Natural killer cell (primary cell): Measurements from ENCODE around the gene PCDH9. TPM values are rescaled to one million over a fixed set of nuclear protein-coding genes. Genes with fewer than 3 reads are reported as not detected.

Experiments used
- ATAC-seq, 3 donors: fragments of 150-1000 bp in 2 of 3; fragments of 200-7000 bp in 1 of 3; cut with Tn5 transposase; 1 replicate in 1 of 3; 2 replicates in 2 of 3; pipeline ENCODE4 v1.10.0; 2021; ENCODE audit warnings: mild to moderate bottlenecking in 2 of 3, moderate library complexity in 2 of 3
- DNase-seq, 2 donors: peaks; one replicate each; pipeline versions ENCODE4 v3.0.0 to v3.0.0-alpha.2; 2013 to 2021; ENCODE audit warnings: mixed read lengths in 1 of 2
- H3K27ac ChIP-seq: one replicate; pipeline ENCODE4 v1.5.1; 2013; ENCODE audit warnings: mild to moderate bottlenecking, low read length
- H3K27me3 ChIP-seq: one replicate; pipeline ENCODE4 v1.6.1; 2013; ENCODE audit warnings: low read length; ENCODE audit not compliant: control insufficient read depth, insufficient read depth
- H3K36me3 ChIP-seq: one replicate; pipeline ENCODE4 v1.6.1; 2013; ENCODE audit warnings: low read length; ENCODE audit not compliant: control insufficient read depth, insufficient read depth
- H3K4me1 ChIP-seq: one replicate; pipeline ENCODE4 v1.6.1; 2013; ENCODE audit warnings: low read length; ENCODE audit not compliant: control insufficient read depth, insufficient read depth
- H3K4me3 ChIP-seq: one replicate; pipeline ENCODE4 v1.5.1; 2013; ENCODE audit warnings: low read length
- H3K9me3 ChIP-seq: one replicate; pipeline ENCODE4 v1.6.1; 2013; ENCODE audit warnings: low read length; ENCODE audit not compliant: control insufficient read depth, insufficient read depth
- H3K27ac Mint-ChIP-seq, 2 donors: one replicate each; pipeline ENCODE4 v1.8.0; 2022; ENCODE audit warnings: mild to moderate bottlenecking in 2 of 2, mixed read lengths in 2 of 2, moderate library complexity in 1 of 2
- H3K27me3 Mint-ChIP-seq, 2 donors: one replicate each; pipeline ENCODE4 v1.8.0; 2022; ENCODE audit warnings: low read depth in 2 of 2, mixed read lengths in 2 of 2
- H3K36me3 Mint-ChIP-seq: one replicate; pipeline ENCODE4 v1.8.0; 2022; ENCODE audit warnings: mixed read lengths
- H3K4me1 Mint-ChIP-seq, 2 donors: one replicate each; pipeline ENCODE4 v1.8.0; 2022; ENCODE audit warnings: mixed read lengths in 2 of 2
- H3K4me3 Mint-ChIP-seq: one replicate; pipeline ENCODE4 v1.8.0; 2022; ENCODE audit warnings: mild to moderate bottlenecking, moderate library complexity, mixed read lengths
- H3K9me3 Mint-ChIP-seq, 2 donors: one replicate each; pipeline ENCODE4 v1.8.0; 2022; ENCODE audit warnings: mixed read lengths in 2 of 2
- CTCF ChIP-seq: fragments of 200-600 bp; IDR thresholded peaks from one replicate; pipeline ENCODE4 v1.8.0; 2022; ENCODE audit warnings: antibody characterized with exemption
- WGBS: methylation state at CpG from one replicate; pipeline ENCODE4 v1.1.7; 2013; ENCODE audit warnings: missing lambda C conversion rate; ENCODE audit not compliant: insufficient coverage; 5-methylcytosine and 5-hydroxymethylcytosine counted together
- intact Hi-C: fragments of 100-400 bp; cut with micrococcal nuclease; formaldehyde crosslinking; loops from one replicate; pipeline ENCODE4 v1.14.2; 2022
- total RNA-seq, 4 donors: library from RNA; stranded (reverse); fragments of 120-200 nt in 1 of 4; gene quantifications; one replicate each; pipeline versions ENCODE4 v1.2.3 to v1.2.4, GENCODE V29; 2013 to 2022

Gene PCDH9
- total RNA-seq, 3 donors from 2014 or later (not counting 1 experiment from before 2014, with no cell fraction given): 0.43 to 1.5 (median 0.68) TPM

- no peaks in the 10 kb centered on the region for H3K36me3 Mint-ChIP-seq
- intact Hi-C loops: no loop called here
- Histone ChIP-seq H3K27ac (no peak overlapping the region), H3K9me3 (no peaks in the 10 kb centered on the region), H3K36me3 (no peaks in the 10 kb centered on the region), H3K4me1 (no peaks in the 10 kb centered on the region), H3K4me3 (no peak overlapping the region), H3K27me3 (no peaks in the 10 kb centered on the region)
- H3K9me3 Mint-ChIP-seq: peaks cover 0 to 2% of the 10 kb centered on the region in 2 donors
- TF ChIP-seq CTCF: no peak
- no peaks in the 10 kb centered on the region for H3K27me3 Mint-ChIP-seq
- H3K4me1 Mint-ChIP-seq: peaks cover 5% of the 10 kb centered on the region in 2 donors
- H3K4me3 Mint-ChIP-seq: no peak overlapping the region
- ATAC-seq: no peak
- no peak for DNase-seq
- H3K27ac Mint-ChIP-seq: no peak overlapping the region
Measured at GRCh38 chr13:66400292-66400691, 829.8 kb downstream of the PCDH9 start.

GRCh38 chr13:66399873-66400272 is 830.3 kb downstream of the PCDH9 start:
- H3K27ac Mint-ChIP-seq: no peak overlapping the region
- ATAC-seq (no peak), DNase-seq (no peak)
- no peaks in the 10 kb centered on the region for H3K4me1 ChIP-seq
- H3K27me3 Mint-ChIP-seq: no peaks in the 10 kb centered on the region
- H3K27ac ChIP-seq: no peak overlapping the region
- intact Hi-C loops: no loop called here
- no peaks in the 10 kb centered on the region for H3K27me3 ChIP-seq
- peaks cover 0 to 2% of the 10 kb centered on the region in 2 donors for H3K9me3 Mint-ChIP-seq
- H3K36me3 ChIP-seq: no peaks in the 10 kb centered on the region
- TF ChIP-seq CTCF: no peak
- 80% methylated on average over 1 of the region's 1 CpG for WGBS
- peaks cover 5% of the 10 kb centered on the region in 2 donors for H3K4me1 Mint-ChIP-seq
- no peak overlapping the region for H3K4me3 ChIP-seq
- no peaks in the 10 kb centered on the region for H3K36me3 Mint-ChIP-seq
- H3K4me3 Mint-ChIP-seq: no peak overlapping the region
- H3K9me3 ChIP-seq: no peaks in the 10 kb centered on the region

- intact Hi-C loops: no loop called here
- Mint-ChIP-seq H3K4me1 (peaks cover 5% of the 10 kb centered on the region in 2 donors), H3K9me3 (peaks cover 0 to 2% of the 10 kb centered on the region in 2 donors), H3K27ac (no peak overlapping the region), H3K27me3 (no peaks in the 10 kb centered on the region), H3K4me3 (no peak overlapping the region), H3K36me3 (no peaks in the 10 kb centered on the region)
- H3K4me1 ChIP-seq: no peaks in the 10 kb centered on the region
- H3K36me3 ChIP-seq: no peaks in the 10 kb centered on the region
- WGBS: 100% methylated on average over 1 of the region's 3 CpGs
- no peaks in the 10 kb centered on the region for H3K9me3 ChIP-seq
- no peak overlapping the region for H3K27ac ChIP-seq
- ATAC-seq: no peak
- H3K4me3 ChIP-seq: no peak overlapping the region
- H3K27me3 ChIP-seq: no peaks in the 10 kb centered on the region
- TF ChIP-seq CTCF: no peak
- DNase-seq: no peak
Measured at GRCh38 chr13:66397133-66397532, 833.0 kb downstream of the PCDH9 start.

- Mint-ChIP-seq H3K4me1 (no peaks in the 10 kb centered on the region), H3K4me3 (no peak overlapping the region), H3K27me3 (no peaks in the 10 kb centered on the region), H3K27ac (no peak overlapping the region), H3K36me3 (no peaks in the 10 kb centered on the region), H3K9me3 (peaks cover 2 to 3% of the 10 kb centered on the region in 2 donors)
- H3K27ac ChIP-seq: no peak overlapping the region
- no peak overlapping the region for H3K4me3 ChIP-seq
- DNase-seq (no peak), ATAC-seq (no peak)
- H3K4me1 ChIP-seq: no peaks in the 10 kb centered on the region
- intact Hi-C loops: no loop called here
- no peaks in the 10 kb centered on the region for H3K9me3 ChIP-seq
- TF ChIP-seq CTCF: no peak
- no peaks in the 10 kb centered on the region for H3K36me3 ChIP-seq
- no peaks in the 10 kb centered on the region for H3K27me3 ChIP-seq
- WGBS: 88% methylated on average over 1 of the region's 1 CpG
Measured at GRCh38 chr13:66391322-66391721, 838.8 kb downstream of the PCDH9 start.
